ENCODE measurements around the gene NAALADL2.

DNA sequence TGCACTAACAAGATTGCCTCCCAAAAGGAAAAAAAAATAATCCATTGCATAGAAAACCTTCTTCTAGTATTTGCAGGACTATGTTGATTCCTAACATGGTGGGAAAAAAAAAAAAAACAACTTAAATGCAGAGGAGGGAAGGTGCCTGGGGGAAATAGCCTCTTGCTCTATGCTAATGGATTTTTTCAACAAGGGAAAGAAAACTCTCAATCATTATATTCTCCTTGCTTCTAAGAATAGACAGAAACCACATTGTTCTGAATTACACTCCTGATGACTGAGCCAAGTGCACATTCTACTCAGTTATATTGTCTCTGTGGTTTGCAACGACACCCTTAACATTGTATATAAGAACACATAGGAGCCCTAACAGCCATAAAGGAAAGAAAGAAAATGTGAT is 760.2 kb downstream of the NAALADL2 start:
- TF ChIP-seq, protein P1, sequence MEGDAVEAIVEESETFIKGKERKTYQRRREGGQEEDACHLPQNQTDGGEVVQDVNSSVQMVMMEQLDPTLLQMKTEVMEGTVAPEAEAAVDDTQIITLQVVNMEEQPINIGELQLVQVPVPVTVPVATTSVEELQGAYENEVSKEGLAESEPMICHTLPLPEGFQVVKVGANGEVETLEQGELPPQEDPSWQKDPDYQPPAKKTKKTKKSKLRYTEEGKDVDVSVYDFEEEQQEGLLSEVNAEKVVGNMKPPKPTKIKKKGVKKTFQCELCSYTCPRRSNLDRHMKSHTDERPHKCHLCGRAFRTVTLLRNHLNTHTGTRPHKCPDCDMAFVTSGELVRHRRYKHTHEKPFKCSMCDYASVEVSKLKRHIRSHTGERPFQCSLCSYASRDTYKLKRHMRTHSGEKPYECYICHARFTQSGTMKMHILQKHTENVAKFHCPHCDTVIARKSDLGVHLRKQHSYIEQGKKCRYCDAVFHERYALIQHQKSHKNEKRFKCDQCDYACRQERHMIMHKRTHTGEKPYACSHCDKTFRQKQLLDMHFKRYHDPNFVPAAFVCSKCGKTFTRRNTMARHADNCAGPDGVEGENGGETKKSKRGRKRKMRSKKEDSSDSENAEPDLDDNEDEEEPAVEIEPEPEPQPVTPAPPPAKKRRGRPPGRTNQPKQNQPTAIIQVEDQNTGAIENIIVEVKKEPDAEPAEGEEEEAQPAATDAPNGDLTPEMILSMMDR (IDR thresholded peaks at IDR 0.05): no peak
- no peak for TF ChIP-seq POLR2A (IDR thresholded peaks at IDR 0.05)
